ENCODE data around the gene TREX2. TPM values are rescaled to one million over a fixed set of nuclear protein-coding genes. Genes with fewer than 3 reads are reported as not detected.

TREX2 gene
- total RNA-seq, 2 experiments from 2014 or later, result 3.7 to 6.7 TPM

DNA sequence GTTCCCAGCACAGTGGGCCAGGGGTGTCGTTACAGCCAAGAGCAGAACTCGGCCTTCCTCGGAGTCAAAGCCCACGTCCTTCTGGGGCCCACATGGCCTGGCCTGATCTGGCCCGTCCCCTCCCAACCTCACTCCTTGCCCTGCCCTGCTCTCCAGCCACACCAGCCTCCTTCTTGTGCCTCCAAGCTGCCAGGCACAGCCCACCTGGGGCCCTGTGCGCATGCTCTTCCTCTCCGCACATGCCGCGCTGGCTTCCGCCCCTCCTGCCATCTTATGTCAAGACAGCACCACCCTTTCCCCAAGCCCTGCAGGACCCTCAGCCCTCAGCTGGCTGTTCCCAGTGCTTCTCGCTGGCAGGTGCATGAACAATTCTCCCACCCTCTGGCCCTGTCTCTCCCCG lies 17.7 kb upstream of the TREX2 start:
- H3K4me3 ChIP-seq (ENCODE audit: low read depth, low read length, poor library complexity, severe bottlenecking), result no peak overlapping the region
- DNase-seq (ENCODE audit: low spot score), result no peak
- ChIA-PET CTCF (ENCODE audit: unreplicated experiment) (no interaction called here), POLR2A (no interaction called here)
- H3K79me2 ChIP-seq (ENCODE audit: insufficient read depth, low read depth, low read length), result 0 out of 2 replicates have a peak, but pooled peaks cover 1% of the 10 kb centered on the region
- TF ChIP-seq, protein P1, sequence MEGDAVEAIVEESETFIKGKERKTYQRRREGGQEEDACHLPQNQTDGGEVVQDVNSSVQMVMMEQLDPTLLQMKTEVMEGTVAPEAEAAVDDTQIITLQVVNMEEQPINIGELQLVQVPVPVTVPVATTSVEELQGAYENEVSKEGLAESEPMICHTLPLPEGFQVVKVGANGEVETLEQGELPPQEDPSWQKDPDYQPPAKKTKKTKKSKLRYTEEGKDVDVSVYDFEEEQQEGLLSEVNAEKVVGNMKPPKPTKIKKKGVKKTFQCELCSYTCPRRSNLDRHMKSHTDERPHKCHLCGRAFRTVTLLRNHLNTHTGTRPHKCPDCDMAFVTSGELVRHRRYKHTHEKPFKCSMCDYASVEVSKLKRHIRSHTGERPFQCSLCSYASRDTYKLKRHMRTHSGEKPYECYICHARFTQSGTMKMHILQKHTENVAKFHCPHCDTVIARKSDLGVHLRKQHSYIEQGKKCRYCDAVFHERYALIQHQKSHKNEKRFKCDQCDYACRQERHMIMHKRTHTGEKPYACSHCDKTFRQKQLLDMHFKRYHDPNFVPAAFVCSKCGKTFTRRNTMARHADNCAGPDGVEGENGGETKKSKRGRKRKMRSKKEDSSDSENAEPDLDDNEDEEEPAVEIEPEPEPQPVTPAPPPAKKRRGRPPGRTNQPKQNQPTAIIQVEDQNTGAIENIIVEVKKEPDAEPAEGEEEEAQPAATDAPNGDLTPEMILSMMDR (conservative IDR thresholded peaks at IDR 0.05; ENCODE audit: low read length), result no peak
- no peak for TF ChIP-seq EZH2phosphoT487 (IDR thresholded peaks at IDR 0.05; ENCODE audit: borderline replicate concordance, low read depth, low read length)
- peaks cover 4% of the 10 kb centered on the region for H3K4me1 ChIP-seq (ENCODE audit: insufficient read depth, low read length, poor library complexity, severe bottlenecking)
- no peaks in the 10 kb centered on the region for H3K9me2 ChIP-seq (ENCODE audit: insufficient read depth, low read length)
- BruUV-seq (replicated peaks), result no TSS peak
- H2AFZ ChIP-seq (ENCODE audit: low read length), result no peak overlapping the region
- H3K27ac ChIP-seq (ENCODE audit: low read depth, low read length, poor library complexity, severe bottlenecking), result no peak overlapping the region
- H3K36me3 ChIP-seq (ENCODE audit: insufficient read depth, low read length), result peaks cover 50% of the 10 kb centered on the region
- intact Hi-C loops (cut with micrococcal nuclease; ENCODE audit: unreplicated experiment), result no loop called here
- no peak overlapping the region for H3K4me2 ChIP-seq (ENCODE audit: low read length)
- H4K20me1 ChIP-seq (ENCODE audit: insufficient read depth, low read length), result no peaks in the 10 kb centered on the region; the same call in 1 of the 2 replicates
- no peaks in the 10 kb centered on the region for H3K9me3 ChIP-seq (ENCODE audit: low read length)

DNA sequence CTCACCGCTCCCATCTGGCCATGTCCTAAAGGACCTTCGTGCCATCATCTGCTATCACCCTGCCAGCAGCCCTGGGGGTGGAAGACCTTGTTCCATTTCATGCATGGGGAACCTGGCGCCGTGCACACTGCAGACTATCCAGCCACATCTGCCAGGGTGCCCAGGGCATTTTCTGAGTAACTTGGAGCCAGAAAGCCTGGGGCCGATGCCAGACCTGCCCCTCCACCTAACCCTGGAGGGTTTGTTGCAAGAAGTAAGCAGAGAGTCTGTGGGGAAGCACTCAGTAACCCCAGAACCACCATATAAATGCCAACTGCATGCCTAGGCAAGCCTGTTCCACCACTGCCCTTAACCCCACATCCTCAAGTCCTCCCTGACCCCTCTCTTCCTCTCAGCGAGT lies 17.2 kb upstream of the TREX2 start:
- peaks cover 47% of the 10 kb centered on the region for H3K36me3 ChIP-seq (ENCODE audit: insufficient read depth, low read length)
- no TSS peak for BruUV-seq (replicated peaks)
- no peaks in the 10 kb centered on the region for H3K4me1 ChIP-seq (ENCODE audit: insufficient read depth, low read length, poor library complexity, severe bottlenecking)
- no peak overlapping the region for H3K4me2 ChIP-seq (ENCODE audit: low read length)
- H3K9me3 ChIP-seq (ENCODE audit: low read length), result no peaks in the 10 kb centered on the region
- no peak overlapping the region for H3K27ac ChIP-seq (ENCODE audit: low read depth, low read length, poor library complexity, severe bottlenecking)
- TF ChIP-seq, protein P1 (conservative IDR thresholded peaks at IDR 0.05; ENCODE audit: low read length), result no peak
- no peak for TF ChIP-seq EZH2phosphoT487 (IDR thresholded peaks at IDR 0.05; ENCODE audit: borderline replicate concordance, low read depth, low read length)
- no peaks in the 10 kb centered on the region; the same call in 1 of the 2 replicates for H4K20me1 ChIP-seq (ENCODE audit: insufficient read depth, low read length)
- intact Hi-C loops (cut with micrococcal nuclease; ENCODE audit: unreplicated experiment), result no loop called here
- DNase-seq (ENCODE audit: low spot score), result no peak
- POLR2A ChIA-PET, result no interaction called here
- CTCF ChIA-PET (ENCODE audit: unreplicated experiment), result no interaction called here
- H3K79me2 ChIP-seq (ENCODE audit: insufficient read depth, low read depth, low read length), result no peaks in the 10 kb centered on the region
- no peak overlapping the region for H3K4me3 ChIP-seq (ENCODE audit: low read depth, low read length, poor library complexity, severe bottlenecking)
- no peaks in the 10 kb centered on the region for H3K9me2 ChIP-seq (ENCODE audit: insufficient read depth, low read length)
- H2AFZ ChIP-seq (ENCODE audit: low read length), result no peak overlapping the region

DNA sequence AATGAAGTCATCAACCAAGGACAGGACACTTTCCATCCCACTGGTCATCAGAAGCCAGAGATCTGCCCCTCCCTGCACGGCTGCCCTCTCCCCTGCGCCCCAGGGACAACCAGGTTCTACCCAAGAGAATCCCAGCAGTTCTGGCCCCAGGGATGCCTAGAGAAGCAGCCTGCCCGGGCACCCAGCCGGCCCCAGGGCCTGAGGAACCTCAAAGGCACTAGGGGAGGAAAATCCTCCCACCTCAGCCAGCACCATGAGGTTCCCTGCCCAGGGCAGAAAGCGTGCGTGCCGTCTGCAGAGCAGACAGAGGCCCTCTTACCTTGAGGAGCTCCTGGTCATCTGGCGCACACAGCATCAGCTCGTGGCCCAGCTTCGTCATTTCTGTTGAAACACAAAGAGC lies 16.4 kb upstream of the TREX2 start:
- Histone ChIP-seq H3K4me3 (ENCODE audit: low read depth, low read length, poor library complexity, severe bottlenecking) (no peak overlapping the region), H3K27ac (ENCODE audit: low read depth, low read length, poor library complexity, severe bottlenecking) (no peak overlapping the region), H3K9me3 (ENCODE audit: low read length) (no peaks in the 10 kb centered on the region), H3K4me1 (ENCODE audit: insufficient read depth, low read length, poor library complexity, severe bottlenecking) (no peaks in the 10 kb centered on the region), H3K79me2 (ENCODE audit: insufficient read depth, low read depth, low read length) (no peaks in the 10 kb centered on the region), H2AFZ (ENCODE audit: low read length) (no peak overlapping the region), H3K9me2 (ENCODE audit: insufficient read depth, low read length) (no peaks in the 10 kb centered on the region), H3K36me3 (ENCODE audit: insufficient read depth, low read length) (peaks cover 40% of the 10 kb centered on the region), H4K20me1 (ENCODE audit: insufficient read depth, low read length) (no peaks in the 10 kb centered on the region; the same call in 1 of the 2 replicates), H3K4me2 (ENCODE audit: low read length) (no peak overlapping the region)
- POLR2A ChIA-PET, result no interaction called here
- CTCF ChIA-PET (ENCODE audit: unreplicated experiment), result no interaction called here
- intact Hi-C loops (cut with micrococcal nuclease; ENCODE audit: unreplicated experiment), result no loop called here
- BruUV-seq (replicated peaks), result no TSS peak
- TF ChIP-seq, protein P1 (conservative IDR thresholded peaks at IDR 0.05; ENCODE audit: low read length), result no peak
- no peak for TF ChIP-seq EZH2phosphoT487 (IDR thresholded peaks at IDR 0.05; ENCODE audit: borderline replicate concordance, low read depth, low read length)
- DNase-seq (ENCODE audit: low spot score), result no peak

All from OCI-LY7 (cell line).